ENCODE data around the gene PRSS48.
"Not testable (repeated sequence)": the region's sequence is repeated elsewhere in the genome, so short reads cannot be mapped to it uniquely, and the experiment has no call there.

PRSS48 gene

DNA sequence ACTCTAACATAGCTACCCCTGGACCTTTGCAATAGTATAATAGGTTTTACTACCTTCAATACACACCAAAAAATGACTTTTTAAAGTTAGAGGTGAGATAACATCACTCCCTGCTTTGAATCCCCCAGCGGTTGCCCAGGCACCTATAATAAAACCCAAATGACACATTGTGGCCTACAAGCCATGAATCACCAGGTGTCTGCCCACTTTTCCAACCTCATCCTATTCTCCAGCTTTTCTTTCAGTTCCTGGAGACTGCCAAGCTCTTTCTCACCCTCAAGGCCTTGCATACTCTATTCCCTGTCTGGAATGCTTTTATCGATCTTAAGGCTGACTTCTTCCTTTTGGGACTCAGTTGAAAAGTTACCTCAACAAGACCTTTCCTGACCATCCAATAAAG lies 16.4 kb upstream of the PRSS48 start:
- no peak for DNase-seq (ENCODE audit: low spot score)

DNA sequence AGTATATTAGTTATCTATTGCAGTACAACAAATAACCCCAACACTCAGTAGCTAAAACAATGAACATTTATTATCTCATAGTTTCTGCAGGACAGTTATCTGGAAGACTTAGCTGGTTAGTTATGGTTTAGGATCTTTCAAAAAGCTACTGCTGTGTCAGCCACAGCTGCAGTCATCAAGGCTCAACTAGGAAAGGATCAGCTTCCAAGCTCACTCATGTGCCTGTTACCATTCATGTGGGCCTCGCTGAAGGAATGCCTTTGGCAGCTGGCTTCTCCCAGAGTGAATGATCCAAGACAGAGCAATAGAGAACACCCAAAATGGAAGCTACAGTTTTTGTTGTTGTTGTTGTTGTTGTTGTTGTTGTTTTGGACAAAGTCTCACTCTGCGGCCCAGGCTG lies 13.5 kb upstream of the PRSS48 start:
- no peak for DNase-seq (ENCODE audit: low spot score)

DNA sequence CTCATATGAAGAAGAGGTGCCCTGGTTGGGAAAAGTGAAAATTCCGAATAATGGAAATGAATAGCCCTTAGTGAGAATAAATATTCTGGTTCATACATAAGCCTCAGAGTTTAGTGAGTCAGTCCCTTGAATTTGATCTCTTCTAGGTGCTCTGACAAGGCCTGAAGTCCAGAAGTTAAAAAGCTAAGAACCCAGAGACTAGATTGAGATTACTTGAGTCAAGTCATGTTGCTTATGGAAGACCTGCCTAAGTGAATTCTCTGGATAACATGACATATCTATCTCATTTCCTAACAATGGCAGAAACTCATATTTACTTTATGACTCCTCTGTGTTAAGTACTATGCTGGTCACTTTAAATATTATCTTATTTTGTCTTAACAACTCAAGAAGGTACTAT lies 10.5 kb upstream of the PRSS48 start:
- DNase-seq (ENCODE audit: low spot score) = no peak

DNA sequence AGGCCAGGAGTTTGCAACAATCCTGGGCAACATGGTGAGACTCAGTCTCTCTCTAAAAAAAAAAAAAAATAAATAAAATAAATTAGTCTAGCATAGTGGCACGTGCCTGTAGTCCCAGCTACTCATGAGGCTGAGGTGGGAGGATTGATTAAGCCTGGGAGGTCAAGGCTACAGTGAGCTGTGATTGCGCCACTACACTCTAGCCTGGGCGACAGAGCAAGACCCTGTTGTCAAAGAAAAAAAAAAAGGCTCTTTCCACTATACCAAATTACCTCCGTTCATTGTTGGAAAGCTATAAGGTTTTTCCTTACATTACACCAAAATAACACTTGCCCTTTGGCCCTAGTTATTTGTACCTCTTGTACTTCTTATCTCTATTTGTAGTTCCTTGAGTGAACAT lies 9.9 kb upstream of the PRSS48 start:
- no peak for DNase-seq (ENCODE audit: low spot score)

DNA sequence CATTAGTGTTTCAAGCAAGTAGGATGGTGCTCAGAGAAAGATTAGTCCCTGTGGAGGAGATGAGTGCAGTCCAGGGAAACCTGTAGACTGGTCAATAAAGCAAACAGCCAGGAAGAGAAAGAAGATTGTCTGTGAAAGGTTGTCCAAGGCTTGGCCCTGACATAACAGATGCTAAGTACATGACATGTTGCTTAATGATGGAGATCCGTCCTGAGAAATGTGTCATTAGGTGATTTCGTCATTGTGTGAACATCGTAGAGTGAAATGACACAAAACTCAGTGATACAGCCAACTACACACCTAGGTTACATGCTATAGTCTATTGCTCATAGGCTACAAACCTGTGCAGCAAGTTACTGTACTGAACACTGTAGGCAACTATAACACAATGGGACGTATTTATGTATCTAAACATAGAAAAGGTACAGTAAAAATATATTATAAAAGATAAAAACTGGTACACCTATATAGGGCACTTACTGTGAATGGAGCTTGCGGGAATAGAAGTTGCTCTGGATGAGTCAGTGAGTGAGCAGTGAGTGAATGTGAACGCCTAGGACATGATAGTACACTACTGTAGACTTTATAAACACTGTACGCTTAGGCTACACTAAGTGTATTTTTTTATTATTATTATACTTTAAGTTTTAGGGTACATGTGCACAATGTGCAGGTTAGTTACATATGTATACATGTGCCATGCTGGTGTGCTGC lies 9.0 kb upstream of the PRSS48 start:
- DNase-seq (ENCODE audit: low spot score) = no peak

DNA sequence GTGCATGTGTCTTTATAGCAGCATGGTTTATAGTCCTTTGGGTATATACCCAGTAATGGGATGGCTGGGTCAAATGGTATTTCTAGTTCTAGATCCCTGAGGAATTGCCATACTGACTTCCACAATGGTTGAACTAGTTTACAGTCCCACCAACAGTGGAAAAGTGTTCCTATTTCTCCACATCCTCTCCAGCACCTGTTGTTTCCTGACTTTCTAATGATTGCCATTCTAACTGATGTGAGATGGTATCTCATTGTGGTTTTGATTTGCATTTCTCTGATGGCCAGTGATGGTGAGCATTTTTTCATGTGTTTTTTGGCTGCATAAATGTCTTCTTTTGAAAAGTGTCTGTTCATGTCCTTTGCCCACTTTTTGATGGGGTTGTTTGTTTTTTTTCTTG lies 8.1 kb upstream of the PRSS48 start:
- not testable (repeated sequence) for DNase-seq (ENCODE audit: low spot score)

DNA sequence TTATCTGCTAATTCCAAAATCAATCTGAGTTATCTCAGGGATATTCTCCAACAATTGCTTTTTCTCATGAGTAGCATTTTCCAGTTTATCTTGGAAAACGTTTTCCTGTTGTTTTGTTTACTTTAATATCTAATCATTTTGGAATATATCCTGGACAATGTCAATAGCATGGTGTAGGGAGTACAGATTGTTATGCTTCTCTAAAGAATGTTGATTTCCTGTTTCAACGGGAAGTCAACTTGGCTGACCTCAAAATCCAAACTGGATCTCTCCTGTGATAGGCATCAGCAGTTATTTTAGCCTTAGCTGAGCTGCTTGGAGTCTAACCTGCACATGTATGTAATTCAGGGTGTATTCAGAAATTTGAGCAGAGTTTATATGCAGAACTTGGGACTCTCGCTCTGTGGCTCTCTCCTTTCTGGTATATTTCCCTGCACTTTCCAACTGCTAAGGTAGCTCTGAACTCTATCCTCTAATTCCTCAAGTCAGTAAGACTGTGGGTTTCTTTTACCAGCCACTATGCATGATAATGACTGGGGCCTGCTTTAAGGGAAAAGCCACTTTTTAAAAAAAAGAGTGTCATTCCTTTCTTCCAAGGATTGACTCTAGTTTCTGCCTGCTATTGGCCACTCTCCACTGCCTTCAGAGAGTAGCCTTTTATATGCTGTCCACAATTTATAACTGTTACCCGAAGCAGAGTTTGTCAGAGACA lies 7.7 kb downstream of the PRSS48 start:
- DNase-seq (ENCODE audit: low spot score) = no peak

DNA sequence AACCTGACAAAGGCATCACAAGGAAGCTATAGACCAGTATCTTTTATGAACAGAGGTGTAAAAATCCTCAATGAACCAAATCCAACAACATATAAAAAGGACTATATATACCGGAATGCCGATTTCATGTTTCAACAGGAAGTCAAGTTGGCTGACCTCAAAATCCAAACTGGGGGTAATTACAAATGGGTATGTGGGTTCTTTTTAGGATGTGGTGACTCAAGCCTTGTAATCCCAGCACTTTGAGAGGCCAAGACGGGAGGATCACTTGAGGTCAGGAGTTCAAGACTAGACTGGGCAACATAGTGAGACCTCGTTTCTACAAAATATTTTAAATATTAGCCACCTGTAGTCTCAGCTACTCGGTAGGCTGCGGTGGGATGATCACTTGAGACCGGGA lies 10.4 kb downstream of the PRSS48 start:
- no peak for DNase-seq (ENCODE audit: low spot score)

DNA sequence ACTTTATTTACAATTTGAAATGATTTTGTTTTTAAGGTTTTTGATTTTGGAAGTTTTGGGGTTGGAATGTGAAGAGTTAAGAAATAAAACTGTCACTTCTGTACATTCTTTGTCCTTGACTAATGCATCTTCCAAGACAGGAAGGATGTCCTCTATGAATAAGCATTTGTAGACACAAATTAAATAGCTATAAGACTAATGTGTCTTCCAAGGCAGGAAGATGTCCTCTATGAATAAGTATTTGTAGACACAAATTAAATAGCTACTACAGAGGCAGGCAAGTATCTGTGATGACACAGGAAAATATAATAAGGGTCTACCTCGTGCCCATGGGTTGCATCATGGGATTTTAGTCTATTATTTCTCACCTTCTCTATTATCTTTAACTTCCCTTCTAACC lies 14.5 kb downstream of the PRSS48 start:
- no peak for DNase-seq (ENCODE audit: low spot score)

DNA sequence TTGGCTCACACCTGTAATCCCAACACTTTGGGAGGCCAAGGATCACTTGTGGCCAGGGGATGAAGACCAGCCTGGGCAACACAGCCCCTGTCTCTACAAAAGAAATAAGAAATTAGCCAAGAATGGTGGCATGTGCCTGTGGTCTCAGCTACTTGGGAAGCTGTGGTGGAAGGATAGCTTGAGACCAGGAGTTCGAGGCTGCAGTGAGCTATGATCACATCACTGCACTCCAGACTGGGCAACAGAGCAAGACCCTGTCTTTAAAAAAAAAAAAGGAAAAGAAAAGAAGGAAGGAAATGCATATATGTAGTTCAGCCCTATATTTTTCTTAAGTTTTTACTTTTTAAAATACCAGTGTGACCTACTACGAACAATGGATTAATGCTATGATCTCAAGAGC lies 15.1 kb downstream of the PRSS48 start:
- no peak for DNase-seq (ENCODE audit: low spot score)

DNA sequence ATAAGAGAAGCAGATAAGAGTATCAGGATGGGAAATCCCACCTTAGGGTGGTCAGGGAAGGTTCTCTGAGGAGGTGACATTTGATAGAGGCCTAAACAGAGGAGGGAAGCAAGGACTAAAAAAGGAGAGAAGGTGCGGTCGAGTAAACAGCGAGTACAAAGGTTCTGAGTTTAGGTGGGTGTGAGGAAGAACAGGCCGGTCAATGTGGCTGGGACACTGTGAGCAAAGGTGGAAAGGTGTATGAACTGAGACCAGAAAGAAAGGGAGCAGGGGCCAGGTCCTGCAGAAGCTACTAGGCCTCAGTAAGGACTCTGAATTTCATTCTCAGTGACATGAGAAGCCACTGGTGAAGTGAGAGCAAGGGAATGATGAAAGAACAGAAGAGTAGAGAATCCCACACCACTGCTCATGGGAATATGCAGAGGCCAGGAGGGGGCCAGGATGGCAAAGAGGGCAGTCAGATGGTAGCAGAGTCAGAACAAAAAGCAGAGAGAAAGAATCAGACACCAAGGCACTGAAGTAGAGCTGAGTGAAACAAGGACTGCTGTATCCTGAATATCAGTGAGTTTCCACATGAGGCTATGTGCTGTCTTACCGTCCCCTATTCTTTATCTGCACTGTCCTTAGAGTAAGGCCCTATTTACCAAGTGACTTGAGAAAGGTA lies 18.0 kb downstream of the PRSS48 start:
- DNase-seq (ENCODE audit: low spot score) = no peak

DNA sequence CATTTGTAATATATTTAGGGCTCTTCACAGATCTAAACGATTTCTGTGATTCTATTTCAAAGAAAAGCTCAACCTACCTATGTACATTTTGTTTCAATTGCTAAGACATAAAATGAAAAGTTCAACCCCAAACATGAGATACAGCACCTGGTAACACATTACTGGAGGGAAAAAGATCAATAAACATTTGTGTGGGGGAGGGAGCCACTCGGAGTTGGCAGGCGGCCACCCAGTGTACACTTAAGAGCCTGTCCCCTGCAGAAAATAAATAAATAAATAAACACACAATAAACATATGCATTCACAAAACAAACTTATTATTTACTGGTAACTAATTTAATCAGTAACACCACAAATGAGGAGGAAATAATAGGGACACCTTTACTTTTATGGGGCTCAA lies 19.3 kb downstream of the PRSS48 start:
- DNase-seq (ENCODE audit: low spot score) = no peak

DNA sequence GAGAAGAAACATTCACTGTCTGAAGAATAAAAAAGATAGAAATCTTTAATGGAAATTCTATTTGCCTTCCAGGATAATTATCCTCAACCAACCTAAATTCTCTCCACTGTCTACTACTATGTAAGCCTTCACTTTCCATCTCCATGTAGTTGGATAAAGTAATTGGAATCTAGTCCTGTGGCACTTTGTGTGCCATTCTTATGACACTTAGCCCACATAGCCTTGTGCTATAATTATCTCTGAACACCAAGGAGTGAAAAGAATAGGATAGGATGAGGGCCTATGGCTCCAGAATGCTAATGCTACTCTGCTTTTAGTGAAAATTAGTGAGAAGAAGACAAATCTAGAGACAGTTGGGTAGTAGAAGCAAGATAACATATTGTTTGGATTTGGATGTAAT lies 20.2 kb downstream of the PRSS48 start:
- no peak for DNase-seq (ENCODE audit: low spot score)

DNA sequence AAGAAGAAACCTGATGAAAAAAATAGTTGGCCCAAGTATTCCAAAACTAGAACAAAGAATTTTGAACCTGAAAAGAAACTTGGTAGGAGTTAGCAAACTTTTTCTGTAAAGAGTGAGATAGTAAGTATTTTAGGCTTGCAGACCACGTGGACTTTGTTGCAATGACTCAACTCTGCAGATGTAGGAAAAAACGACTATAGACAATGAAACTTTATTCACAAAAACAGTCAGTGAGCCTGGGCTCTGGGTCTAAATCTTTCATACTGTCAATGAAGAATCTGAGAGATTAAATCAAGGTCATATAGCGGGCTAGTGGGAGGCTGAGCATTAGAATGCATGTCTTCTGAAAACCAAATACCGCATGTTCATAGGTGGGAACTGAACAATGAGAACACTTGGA lies 25.5 kb downstream of the PRSS48 start:
- DNase-seq (ENCODE audit: low spot score) = no peak

DNA sequence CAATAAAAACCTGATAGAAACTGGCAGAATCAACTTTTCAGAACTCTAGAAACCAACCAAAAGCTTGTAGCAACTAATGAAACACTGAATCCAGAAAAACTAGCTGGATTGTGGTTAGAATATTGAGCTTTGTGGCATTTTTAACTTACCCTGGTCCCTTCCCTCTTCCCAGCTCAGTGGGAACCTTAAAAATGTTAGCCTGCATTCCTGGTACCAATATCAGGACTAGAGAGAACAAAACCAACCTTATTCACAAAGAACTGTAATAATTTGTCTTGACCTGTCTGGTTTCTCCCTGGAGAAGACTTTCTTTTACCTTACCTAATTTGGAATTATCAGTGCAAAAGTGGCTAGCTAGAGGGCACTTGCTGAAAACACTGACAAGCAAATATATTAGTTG lies 27.3 kb downstream of the PRSS48 start:
- DNase-seq (ENCODE audit: low spot score) = no peak

DNA sequence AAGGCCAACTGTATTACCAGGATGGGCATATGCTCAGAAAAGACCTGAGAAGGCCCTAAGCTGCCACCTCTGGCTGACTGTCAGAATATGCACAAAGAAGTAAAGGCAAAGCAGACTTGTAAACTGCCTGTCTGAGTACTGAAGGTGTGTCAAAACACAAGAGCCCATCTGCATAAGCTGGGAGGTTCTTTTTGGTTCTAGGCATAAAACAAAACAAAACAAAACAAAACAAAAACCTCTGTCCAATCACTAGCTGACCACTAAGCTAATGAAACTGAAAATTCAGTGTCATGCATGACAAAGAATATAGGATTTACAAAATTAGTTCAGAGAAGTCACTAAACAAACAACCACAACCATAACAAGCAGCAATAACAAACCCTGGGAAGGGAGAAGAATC lies 27.8 kb downstream of the PRSS48 start:
- no peak for DNase-seq (ENCODE audit: low spot score)

DNA sequence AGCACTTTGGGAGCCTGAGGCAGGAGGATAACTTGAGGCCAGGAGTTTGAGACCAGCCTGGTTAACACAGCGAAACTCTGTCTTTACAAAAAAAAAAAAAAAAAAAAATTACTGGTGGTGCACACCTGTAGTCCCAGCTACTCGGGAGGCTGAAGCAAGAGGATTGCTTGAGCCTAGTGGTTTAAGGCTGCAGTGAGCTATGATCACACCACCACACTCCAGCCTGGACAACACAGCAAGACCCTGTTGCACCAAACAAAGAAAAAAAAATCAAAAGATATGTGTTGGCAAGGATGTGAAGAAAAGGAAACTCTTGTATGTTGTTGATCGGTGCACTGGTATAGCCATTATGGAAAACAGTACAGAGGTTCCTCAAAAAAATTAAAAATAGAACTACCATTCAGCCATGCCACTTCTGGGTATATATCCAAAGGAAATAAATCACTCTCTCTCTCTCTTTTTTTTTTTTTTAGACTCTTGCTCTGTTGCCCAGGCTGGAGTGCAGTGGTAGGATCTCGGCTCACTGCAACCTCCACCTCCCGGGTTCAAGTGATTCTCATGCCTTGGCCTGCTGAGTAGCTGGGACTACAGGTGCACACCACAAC lies 33.3 kb downstream of the PRSS48 start:
- DNase-seq (ENCODE audit: low spot score) = no peak

DNA sequence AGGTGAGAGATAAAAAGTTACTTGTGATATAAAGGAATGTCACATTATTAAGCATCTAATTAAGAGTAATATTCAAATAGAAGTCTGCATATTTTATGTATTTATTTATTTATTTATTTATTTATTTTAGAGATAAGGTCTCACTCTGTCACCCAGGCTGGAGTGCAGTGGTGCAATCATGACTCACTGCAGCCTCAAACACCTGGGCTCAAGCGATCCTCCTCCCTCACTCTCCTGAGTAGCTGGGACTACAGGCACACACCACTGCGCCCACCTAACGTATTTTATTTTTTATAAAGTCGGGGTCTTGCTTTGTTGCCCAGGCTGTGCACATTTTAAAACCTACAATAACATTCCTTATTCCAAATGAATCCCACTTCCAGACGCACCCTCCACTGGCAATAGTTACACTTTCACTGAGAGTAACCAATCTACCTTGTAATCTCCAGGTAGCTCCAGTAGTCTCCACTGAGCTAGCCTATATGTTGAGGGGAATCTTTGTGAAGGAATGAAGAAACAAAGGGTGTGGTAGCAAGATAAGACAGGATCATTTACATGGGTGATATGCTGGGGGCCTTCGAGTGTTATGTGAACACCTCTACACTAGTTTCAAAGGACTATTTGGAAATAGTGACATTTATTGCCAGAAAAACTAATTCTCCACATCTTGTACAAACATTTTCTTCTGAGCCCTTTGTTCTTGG lies 36.5 kb downstream of the PRSS48 start:
- no peak for DNase-seq (ENCODE audit: low spot score)

DNA sequence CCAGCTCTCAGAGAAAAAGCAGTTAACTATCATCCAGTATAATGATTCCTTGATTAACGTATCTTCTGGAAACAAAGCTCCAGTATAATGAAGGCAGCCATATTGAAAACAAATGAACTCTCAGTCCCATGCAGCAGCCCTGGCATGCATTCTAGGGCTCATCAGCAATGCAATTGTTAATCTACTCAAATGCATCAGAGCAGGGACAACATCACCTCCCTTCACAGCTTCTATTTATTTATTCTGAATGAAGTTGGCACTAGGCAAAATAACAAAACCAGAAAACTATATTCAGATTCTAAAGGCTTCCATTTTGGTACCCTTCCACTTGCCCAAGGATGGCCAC lies 37.0 kb downstream of the PRSS48 start:
- DNase-seq (ENCODE audit: low spot score) = no peak

DNA sequence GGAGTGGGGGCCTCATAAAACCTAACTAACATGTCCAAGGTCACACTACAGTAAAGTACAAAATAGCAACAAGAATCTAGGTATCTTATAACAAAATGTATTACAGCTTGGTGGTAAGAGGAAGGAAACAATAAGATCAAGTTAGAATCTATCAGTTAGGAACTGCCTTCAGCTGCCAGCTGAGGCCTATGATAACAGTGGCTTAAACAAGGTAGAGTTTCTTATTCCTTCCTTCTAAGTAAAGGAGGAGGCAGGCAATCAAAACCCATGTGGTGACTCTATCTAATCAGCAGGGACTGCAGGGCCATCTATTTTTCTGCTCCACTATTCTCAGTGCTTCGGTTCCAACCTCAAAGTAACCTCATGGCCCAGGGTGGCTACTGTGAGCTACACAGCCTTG lies 37.5 kb downstream of the PRSS48 start:
- no peak for DNase-seq (ENCODE audit: low spot score)

DNA sequence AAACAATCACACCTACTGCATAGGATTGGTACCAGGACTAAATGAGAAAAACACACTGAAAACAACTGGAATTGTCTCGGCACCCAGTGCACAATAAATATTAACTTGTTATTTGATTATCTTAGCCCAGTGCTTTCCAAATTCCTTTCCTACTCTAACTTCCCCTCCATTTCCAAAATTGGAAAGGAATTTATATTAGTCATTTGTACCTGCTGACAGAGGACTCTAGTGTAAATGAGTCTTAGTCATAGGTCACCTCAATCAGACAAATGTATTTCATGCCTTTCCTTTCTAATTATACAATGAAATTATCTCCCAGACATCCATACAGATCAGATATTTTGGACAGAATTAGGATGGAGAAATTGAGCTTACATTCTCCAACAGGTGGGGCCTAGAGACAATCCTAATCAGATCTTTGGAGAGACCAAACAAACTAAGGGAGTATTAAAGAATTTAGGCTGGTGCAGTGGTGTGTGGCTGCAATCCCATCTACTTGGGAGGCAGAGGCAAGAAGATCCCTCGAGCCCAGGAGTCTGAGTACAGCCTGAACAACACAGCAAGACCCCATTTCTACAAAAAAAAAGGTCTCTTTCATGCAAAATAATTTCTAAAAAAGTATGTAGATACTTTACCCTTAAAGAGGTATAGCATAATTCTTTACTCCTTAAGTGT lies 38.4 kb downstream of the PRSS48 start:
- DNase-seq (ENCODE audit: low spot score) = no peak

DNA sequence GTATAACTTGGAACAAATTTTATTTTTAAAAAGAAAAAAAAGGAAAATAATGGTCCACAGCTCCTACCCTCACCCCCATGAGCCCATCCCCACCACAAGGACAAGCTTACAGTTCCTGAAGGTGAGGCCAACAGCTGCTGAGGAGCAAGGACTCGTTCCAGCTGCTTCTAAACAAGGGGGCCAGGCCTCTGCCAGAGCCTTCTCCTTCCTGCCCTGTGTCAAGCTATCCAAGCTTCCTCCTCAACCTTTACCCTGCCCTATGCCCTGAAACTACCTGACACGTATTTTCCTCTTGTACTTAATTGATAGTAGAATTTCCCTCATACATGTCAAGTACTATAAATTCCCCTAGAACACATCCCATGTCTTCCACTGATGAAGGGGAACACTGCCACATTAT lies 39.7 kb downstream of the PRSS48 start:
- DNase-seq (ENCODE audit: low spot score) = no peak

All from activated CD4-positive, alpha-beta T cell treated with anti-CD3 and anti-CD28 coated beads, Interleukin-2, Interleukin-4, amounts not matched to agents 100 ng/mL and 50 ng/mL, durations not matched to agents 16 hours and 8 hours (primary cell).